ENCODE results near the gene DDX10. TPM values are rescaled to one million over a fixed set of nuclear protein-coding genes. Genes with fewer than 3 reads are reported as not detected.

DDX10 gene
- total RNA-seq, 4 donors from 2014 or later = 27.9 to 511 (median 31.5) TPM

- intact Hi-C loops (cut with DNase I; ENCODE audit: low total_unique reads) = no loop called here
- Histone ChIP-seq H3K27me3 (no peaks in the 10 kb centered on the region), H3K4me3 (no peak overlapping the region), H3K27ac (no peak overlapping the region), H3K9me3 (no peaks in the 10 kb centered on the region), H3K36me3 (no peaks in the 10 kb centered on the region), H3K4me1 (no peaks in the 10 kb centered on the region)
- DNase-seq = no peak
- TF ChIP-seq CTCF (IDR thresholded peaks at IDR 0.05) = no peak
- no peak for TF ChIP-seq POLR2A (IDR thresholded peaks at IDR 0.05)
Observed at GRCh38 chr11:108895579-108896480, 231.0 kb downstream of the DDX10 start.

GRCh38 chr11:108897071-108897481 is 232.2 kb downstream of the DDX10 start:
- no peak for DNase-seq
- no peaks in the 10 kb centered on the region for H3K36me3 ChIP-seq
- H3K9me3 ChIP-seq = no peaks in the 10 kb centered on the region
- TF ChIP-seq CTCF (IDR thresholded peaks at IDR 0.05) (no peak), POLR2A (IDR thresholded peaks at IDR 0.05) (no peak)
- no peaks in the 10 kb centered on the region for H3K4me1 ChIP-seq
- intact Hi-C loops (cut with DNase I; ENCODE audit: low total_unique reads) = no loop called here
- no peak overlapping the region for H3K4me3 ChIP-seq
- no peaks in the 10 kb centered on the region for H3K27me3 ChIP-seq
- H3K27ac ChIP-seq = no peak overlapping the region

GRCh38 chr11:108897916-108898315 is 233.0 kb downstream of the DDX10 start:
- Histone ChIP-seq H3K4me1 (no peaks in the 10 kb centered on the region), H3K4me3 (no peak overlapping the region), H3K36me3 (no peaks in the 10 kb centered on the region), H3K9me3 (no peaks in the 10 kb centered on the region), H3K27me3 (no peaks in the 10 kb centered on the region), H3K27ac (no peak overlapping the region)
- intact Hi-C loops (cut with DNase I; ENCODE audit: low total_unique reads) = no loop called here
- DNase-seq = no peak
- no peak for TF ChIP-seq CTCF (IDR thresholded peaks at IDR 0.05)
- no peak for TF ChIP-seq POLR2A (IDR thresholded peaks at IDR 0.05)

GRCh38 chr11:108901359-108901758 is 236.5 kb downstream of the DDX10 start:
- Histone ChIP-seq H3K27ac (no peak overlapping the region), H3K4me3 (no peak overlapping the region), H3K4me1 (no peaks in the 10 kb centered on the region), H3K36me3 (no peaks in the 10 kb centered on the region), H3K27me3 (no peaks in the 10 kb centered on the region), H3K9me3 (no peaks in the 10 kb centered on the region)
- TF ChIP-seq POLR2A (IDR thresholded peaks at IDR 0.05) = no peak
- TF ChIP-seq CTCF (IDR thresholded peaks at IDR 0.05) = no peak
- intact Hi-C loops (cut with DNase I; ENCODE audit: low total_unique reads) = no loop called here
- DNase-seq = no peak

GRCh38 chr11:108902027-108902469 is 237.2 kb downstream of the DDX10 start:
- TF ChIP-seq POLR2A (IDR thresholded peaks at IDR 0.05) (no peak), CTCF (IDR thresholded peaks at IDR 0.05) (no peak)
- Histone ChIP-seq H3K36me3 (no peaks in the 10 kb centered on the region), H3K4me3 (no peak overlapping the region), H3K27me3 (no peaks in the 10 kb centered on the region), H3K27ac (no peak overlapping the region), H3K9me3 (no peaks in the 10 kb centered on the region), H3K4me1 (no peaks in the 10 kb centered on the region)
- intact Hi-C loops (cut with DNase I; ENCODE audit: low total_unique reads) = no loop called here
- DNase-seq = no peak

Data from uterus (tissue), 4 donors.